ENCODE measurements around the gene MAN1A1.

GRCh38 chr6:119195848-119196247 lies 153.7 kb downstream of the MAN1A1 start:
- TF ChIP-seq CTCF (IDR thresholded peaks at IDR 0.05) = no peak
- no peak for TF ChIP-seq POLR2A (IDR thresholded peaks at IDR 0.05)

Measured in esophagus squamous epithelium (tissue), 4 donors.